IPS-20b (cell line): ENCODE data around the gene GPX4.
"Not testable (repeated sequence)": the region's sequence is repeated elsewhere in the genome, so short reads cannot be mapped to it uniquely, and the experiment has no call there.

Experiments used
- H3K27ac ChIP-seq: one replicate; pipeline ENCODE4 v1.5.1; 2013; ENCODE audit warnings: low read length
- H3K27me3 ChIP-seq: 2 replicates; pipeline ENCODE4 v1.6.1; 2013; ENCODE audit warnings: mild to moderate bottlenecking, low read length, inconsistent platforms; ENCODE audit not compliant: insufficient read depth
- H3K36me3 ChIP-seq: 2 replicates; pipeline ENCODE4 v1.6.1; 2013; ENCODE audit warnings: low read depth, mild to moderate bottlenecking, inconsistent platforms, low read length, moderate library complexity; ENCODE audit not compliant: insufficient read depth
- H3K4me1 ChIP-seq: 2 replicates; pipeline ENCODE4 v1.6.1; 2013; ENCODE audit warnings: mild to moderate bottlenecking, control low read depth, inconsistent platforms, low read length, moderate library complexity; ENCODE audit not compliant: insufficient read depth
- H3K4me3 ChIP-seq: 2 replicates; pipeline ENCODE4 v1.5.1; 2013; ENCODE audit warnings: mild to moderate bottlenecking, low read length, inconsistent platforms
- H3K9ac ChIP-seq: 2 replicates; pipeline ENCODE4 v1.6.1; 2013; ENCODE audit warnings: low read depth, mild to moderate bottlenecking, inconsistent platforms, low read length, moderate library complexity
- H3K9me3 ChIP-seq: 2 replicates; pipeline ENCODE4 v1.6.1; 2013; ENCODE audit warnings: mild to moderate bottlenecking, low read depth, low read length, inconsistent platforms; ENCODE audit not compliant: insufficient read depth

The GPX4 gene

DNA sequence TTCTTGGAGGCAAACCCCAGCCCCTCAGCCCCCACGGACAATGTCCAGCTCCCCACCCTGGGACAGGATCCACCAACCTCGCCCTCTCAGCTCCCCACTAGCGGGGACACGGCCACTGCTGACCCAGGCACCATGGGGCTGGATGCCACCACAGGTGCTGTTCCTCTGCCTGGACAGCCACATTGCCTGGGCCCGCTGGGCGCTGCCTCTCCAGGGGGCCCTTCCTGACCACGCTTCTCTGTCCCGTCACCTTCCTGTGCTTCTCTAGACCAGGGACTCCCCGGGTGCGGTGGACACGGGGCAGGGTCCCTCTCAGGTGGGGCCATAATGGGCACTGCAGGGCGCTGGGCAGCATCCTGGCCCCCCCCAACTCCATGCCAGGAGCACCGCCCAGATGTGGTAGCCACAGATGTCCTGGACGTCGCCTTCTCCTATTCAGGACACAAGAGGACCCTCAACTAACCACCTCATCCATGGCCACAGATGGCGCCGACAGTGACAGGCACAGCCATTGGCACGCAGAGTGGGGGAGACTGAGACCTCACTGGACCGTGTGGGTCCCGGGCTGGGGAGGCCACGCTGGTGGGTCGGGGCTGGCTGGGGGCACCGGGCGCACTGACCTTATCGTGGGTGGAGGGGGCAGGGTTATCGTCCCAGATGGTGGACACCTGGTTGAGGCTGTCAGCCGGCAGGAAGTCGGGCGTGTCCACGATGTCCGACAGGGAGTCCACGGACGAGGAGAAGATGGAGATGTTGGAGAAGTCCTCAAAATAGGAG, 23.4 kb downstream of the GPX4 start:
- Histone ChIP-seq H3K27ac (no peak overlapping the region), H3K4me3 (no peak overlapping the region), H3K9ac (no peak overlapping the region), H3K4me1 (no peaks in the 10 kb centered on the region; the same call in 1 of the 2 replicates), H3K9me3 (no peaks in the 10 kb centered on the region), H3K36me3 (peaks cover 3% of the 10 kb centered on the region; the same call in 1 of the 2 replicates), H3K27me3 (no peaks in the 10 kb centered on the region)

DNA sequence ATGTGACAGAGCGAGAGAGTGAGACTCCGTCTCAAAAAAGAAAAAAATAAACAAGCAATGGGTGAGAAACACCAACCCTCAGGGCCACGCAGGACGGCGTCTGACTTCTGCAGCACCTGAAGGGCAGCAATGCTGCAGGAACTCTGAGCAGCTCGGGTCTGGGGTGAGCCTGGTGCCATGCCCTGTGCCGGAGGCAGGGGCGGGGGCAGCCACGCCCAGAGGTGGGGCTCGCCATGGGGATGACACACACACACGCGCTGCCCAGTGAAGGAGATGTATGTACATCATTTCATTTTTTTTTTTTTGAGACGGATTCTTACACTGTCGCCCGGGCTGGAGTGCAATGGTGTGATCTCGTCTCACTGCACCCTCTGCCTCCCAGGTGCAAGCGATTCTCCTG, 24.3 kb downstream of the GPX4 start:
- no peak overlapping the region for H3K4me3 ChIP-seq
- no peaks in the 10 kb centered on the region for H3K36me3 ChIP-seq
- no peaks in the 10 kb centered on the region for H3K9me3 ChIP-seq
- H3K27ac ChIP-seq: no peak overlapping the region
- H3K4me1 ChIP-seq: no peaks in the 10 kb centered on the region; the same call in 1 of the 2 replicates
- H3K27me3 ChIP-seq: no peaks in the 10 kb centered on the region
- no peak overlapping the region for H3K9ac ChIP-seq

DNA sequence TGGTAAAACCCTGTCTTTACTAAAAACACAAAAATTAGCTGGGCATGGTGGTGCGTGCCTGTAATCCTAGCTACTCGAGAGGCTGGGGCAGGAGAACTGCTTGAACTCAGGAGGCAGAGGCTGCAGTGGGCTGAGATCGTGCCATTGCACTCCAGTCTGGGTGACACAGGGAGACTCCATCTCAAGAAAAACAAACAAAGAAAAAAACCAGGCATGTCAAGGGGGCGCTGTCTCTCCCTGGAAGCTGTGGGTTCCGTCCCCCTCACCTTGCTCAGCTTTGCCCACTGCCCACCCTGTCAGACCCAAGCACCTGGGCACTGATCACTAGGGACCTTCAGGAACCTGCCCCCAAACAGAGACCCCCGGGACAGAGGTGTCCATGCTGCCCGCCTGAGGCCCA, 25.3 kb downstream of the GPX4 start:
- H3K27ac ChIP-seq, H3K4me1 ChIP-seq, H3K4me3 ChIP-seq, H3K9me3 ChIP-seq, H3K27me3 ChIP-seq, H3K9ac ChIP-seq, H3K36me3 ChIP-seq: not testable (repeated sequence)

DNA sequence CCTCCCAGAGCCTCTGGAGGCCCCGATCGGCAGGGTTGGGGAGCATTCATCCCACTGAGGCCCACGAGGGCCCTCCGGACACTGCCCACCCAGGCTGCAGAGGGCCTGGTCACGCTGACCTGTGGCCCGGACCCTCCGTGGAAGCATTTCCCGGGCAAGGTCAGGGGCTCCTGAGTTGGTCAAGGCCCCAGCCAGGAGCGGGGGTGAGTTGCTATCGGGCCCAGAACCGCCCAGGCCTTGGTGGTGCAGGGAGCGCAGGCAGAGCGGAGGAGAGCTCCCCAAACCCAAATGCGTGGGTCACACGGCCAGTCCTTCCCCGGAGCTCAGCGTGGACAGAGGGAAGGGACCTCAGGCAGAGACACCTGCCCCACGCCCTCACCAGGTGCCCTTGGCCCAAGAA, 25.7 kb downstream of the GPX4 start:
- Histone ChIP-seq H3K4me3 (no peak overlapping the region), H3K36me3 (no peaks in the 10 kb centered on the region), H3K4me1 (no peaks in the 10 kb centered on the region; the same call in 1 of the 2 replicates)

DNA sequence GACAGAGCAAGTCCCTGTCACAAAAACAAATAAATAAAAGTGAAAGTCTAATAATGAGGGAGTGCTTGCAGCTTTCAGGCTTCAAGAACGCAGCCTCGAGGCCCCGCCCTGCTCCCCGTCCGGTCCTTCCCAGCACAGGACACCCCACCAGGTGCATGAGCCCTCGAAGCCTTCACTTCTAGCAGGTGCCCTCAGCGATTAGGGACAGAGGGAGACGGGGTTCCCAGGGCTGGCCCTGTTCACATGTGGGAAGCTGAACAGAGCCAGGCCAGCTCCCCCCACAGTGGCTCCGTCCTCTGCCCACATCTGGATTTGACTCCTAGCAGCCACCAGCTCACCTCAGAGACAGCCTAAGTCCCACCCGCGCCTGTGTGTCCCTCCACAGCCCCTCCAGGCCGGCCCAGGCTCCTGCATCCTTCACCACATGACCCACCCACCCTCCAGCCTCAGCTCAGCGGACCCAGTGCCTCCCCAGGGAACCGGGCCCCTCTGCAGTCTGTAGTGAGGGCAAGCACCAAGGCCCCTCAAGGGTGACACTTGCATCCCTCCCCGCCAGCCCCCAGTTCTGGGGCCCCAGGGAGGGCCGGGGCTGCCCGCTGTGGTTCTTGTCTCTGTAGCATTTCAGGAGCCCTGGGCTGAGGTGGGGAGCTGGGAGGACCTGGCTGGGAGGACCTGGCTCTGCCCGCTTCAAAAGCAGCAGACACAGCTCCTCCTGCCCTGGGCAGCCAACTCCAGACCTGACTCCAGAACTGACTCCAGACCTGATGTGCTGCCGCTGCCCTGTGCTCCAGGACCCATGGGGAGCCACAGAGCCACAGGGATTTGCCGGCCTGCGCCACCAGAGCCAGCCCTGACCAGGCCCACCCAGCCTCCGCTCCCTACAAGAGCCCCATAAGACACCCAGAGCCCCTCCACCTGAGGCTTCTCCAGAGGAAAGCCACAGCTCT, 27.2 kb downstream of the GPX4 start:
- H3K36me3 ChIP-seq: no peaks in the 10 kb centered on the region
- H3K9ac ChIP-seq: peak overlapping the region; percentile 45
- peak overlapping the region; percentile 63; the same call in 1 of the 2 replicates for H3K4me3 ChIP-seq
- no peaks in the 10 kb centered on the region; the same call in 1 of the 2 replicates for H3K4me1 ChIP-seq
- H3K27me3 ChIP-seq: no peaks in the 10 kb centered on the region
- H3K27ac ChIP-seq: no peak overlapping the region
- no peaks in the 10 kb centered on the region for H3K9me3 ChIP-seq

More for the DNA sequence above, 25.7 kb downstream of the GPX4 start:
- no peaks in the 10 kb centered on the region for H3K9me3 ChIP-seq
- no peaks in the 10 kb centered on the region for H3K27me3 ChIP-seq
- no peak overlapping the region for H3K27ac ChIP-seq
- H3K9ac ChIP-seq: no peak overlapping the region

DNA sequence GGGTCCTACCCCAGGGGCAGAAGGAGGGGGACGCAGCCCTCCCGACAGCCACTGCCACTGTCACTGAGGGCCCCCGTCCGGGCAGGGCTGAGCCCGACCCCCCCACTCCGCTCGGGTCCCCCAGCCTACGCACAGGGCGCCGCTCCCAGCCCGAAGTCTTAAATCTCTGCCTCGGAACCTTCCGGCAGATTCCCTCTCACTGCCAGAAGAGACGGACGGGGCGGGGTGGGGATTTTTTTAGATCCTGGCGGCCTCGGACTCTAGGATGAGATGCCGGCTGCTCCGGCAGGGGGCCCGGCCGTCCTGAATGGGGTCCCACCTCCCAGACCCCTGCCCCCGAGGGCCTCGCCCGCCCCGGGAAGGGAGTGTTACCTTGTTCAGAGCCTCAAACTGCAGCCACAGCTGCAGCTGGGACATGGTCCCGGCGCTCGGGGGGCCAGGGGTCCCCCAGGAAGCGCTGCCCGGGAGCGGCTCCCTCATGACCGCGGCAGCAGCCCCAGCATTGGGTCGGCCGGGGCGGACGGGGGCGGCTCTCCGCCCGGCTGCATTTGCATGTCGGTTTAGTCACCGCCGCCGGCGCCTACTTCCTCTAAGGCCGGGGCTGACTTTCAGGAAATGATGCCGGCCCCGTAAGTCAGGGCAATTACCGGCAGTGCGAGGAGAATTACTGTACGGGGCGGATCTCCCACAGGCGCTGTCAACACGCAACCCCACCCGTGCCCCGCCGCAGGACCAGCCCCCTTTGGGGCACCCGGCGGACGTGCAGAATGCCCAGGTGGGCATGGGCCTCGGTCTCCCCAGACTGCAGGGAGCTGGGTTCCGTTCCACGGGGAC, 28.1 kb downstream of the GPX4 start:
- H3K36me3 ChIP-seq: no peaks in the 10 kb centered on the region
- no peaks in the 10 kb centered on the region for H3K27me3 ChIP-seq
- no peak overlapping the region for H3K27ac ChIP-seq
- H3K9me3 ChIP-seq: no peaks in the 10 kb centered on the region
- no peaks in the 10 kb centered on the region; the same call in 1 of the 2 replicates for H3K4me1 ChIP-seq
- H3K4me3 ChIP-seq: peak overlapping the region; percentile 63; the same call in 1 of the 2 replicates
- peak overlapping the region; percentile 45; the same call in 1 of the 2 replicates for H3K9ac ChIP-seq

DNA sequence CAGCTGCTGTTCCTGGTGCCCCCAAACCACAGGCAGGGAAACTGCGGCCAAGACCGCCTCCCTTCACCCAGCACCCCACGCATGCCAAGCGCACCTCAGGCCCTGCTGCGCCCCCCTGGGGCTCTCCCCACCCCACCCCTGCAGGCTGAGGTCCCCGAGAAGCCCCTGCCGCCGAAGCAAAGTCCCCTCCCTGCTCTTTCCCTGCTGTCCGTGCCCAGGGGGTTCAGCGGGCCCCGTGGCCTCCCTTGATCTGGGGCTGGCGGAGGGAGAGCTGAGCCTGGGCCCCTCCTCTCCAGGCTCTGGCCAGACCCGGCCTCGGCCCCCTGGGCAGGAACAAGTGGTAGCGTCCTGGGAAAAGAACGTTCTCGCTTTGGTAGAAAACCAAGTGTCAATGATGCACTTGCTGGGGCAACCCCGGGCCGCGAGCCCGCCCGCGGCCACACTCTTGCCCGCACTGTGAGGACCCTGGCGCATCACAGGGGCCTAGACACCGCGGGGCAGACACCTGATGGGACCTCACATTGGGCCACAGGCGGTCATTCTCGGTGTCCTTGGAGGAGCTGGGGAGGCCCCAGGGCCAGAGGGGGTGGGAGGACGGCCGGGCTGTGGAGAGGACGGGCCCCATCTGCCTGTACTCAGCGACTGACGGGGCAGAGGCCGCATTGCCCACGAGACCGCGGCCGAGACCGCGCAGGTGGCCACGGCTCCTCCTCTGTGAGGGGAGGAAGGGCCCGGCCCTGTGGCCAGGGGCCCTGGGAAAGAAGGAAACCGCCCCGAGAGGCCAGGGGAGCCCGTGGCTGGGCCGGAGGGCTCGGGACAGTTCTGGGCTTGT, 29.0 kb downstream of the GPX4 start:
- Histone ChIP-seq H3K27ac (no peak overlapping the region), H3K27me3 (no peaks in the 10 kb centered on the region), H3K9ac (peak overlapping the region; percentile 45; the same call in 1 of the 2 replicates), H3K4me3 (peak overlapping the region; percentile 63; the same call in 1 of the 2 replicates), H3K4me1 (no peaks in the 10 kb centered on the region; the same call in 1 of the 2 replicates), H3K9me3 (no peaks in the 10 kb centered on the region), H3K36me3 (no peaks in the 10 kb centered on the region)

DNA sequence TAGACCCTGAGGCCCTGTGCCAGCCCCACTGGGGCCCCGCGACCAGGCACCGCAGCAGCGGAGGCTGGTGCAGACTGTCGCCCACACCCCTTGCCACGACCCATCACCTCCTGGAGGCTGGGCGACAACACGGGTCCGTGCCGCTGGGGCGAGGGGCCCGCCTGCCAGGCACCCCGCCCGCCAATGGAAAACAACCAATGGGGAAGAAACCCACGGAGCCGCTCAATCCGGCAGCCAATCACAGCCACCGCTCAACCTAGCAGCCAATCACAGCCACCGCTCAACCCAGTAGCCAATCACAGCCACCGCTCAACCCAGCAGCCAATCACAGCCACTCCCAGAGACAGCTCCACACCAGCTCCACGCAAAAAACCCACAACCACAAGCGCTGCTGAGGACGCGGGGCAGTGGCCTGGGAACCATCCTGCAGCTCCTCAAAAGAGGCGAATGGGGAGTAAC, 29.7 kb downstream of the GPX4 start:
- no peak overlapping the region for H3K9ac ChIP-seq
- no peaks in the 10 kb centered on the region for H3K36me3 ChIP-seq
- no peak overlapping the region for H3K27ac ChIP-seq
- H3K27me3 ChIP-seq: no peaks in the 10 kb centered on the region
- H3K4me3 ChIP-seq: no peak overlapping the region
- H3K9me3 ChIP-seq: no peaks in the 10 kb centered on the region
- no peaks in the 10 kb centered on the region; the same call in 1 of the 2 replicates for H3K4me1 ChIP-seq

DNA sequence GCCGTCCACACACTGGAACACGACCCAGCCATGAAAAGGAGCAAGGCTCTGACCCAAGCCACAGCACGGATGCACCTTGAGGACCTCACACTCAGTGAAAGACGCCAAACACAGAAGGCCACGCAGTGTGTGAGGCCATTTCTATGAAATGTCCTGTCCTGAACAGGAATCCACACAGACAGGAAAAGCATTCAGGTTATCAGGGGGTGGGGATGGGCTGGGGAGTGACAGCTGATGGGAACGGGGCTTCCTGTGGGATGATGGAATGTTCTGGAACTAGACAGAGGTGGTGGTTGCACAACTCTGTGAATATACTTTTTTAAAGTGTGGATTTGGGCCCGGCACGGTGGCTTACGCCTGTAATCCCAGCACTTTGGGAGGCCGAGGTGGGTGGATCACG, 30.6 kb downstream of the GPX4 start:
- Histone ChIP-seq H3K27ac (no peak overlapping the region), H3K27me3 (no peaks in the 10 kb centered on the region), H3K4me3 (no peak overlapping the region), H3K36me3 (no peaks in the 10 kb centered on the region), H3K9me3 (no peaks in the 10 kb centered on the region), H3K4me1 (no peaks in the 10 kb centered on the region; the same call in 1 of the 2 replicates), H3K9ac (no peak overlapping the region)

DNA sequence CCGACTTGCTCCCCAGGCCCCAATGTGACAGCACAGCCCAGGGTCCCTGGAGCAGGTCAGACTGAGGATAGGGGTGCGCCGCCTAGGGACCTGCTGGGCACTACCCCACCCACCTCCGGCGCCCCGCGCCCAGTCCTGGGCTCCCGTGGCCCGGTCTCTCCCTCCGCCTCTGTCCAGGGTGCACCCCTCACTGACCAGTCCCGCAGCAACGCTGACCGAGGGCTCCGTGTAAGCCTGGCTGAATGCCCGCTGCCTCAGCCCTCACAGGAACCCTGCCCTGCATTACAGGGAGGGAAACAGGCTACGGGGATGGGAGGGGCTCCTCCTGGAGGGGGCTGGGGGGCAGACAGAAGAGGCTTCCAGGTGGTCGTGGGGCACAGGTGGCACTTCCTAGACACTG, 31.7 kb downstream of the GPX4 start:
- no peaks in the 10 kb centered on the region for H3K27me3 ChIP-seq
- no peak overlapping the region for H3K9ac ChIP-seq
- no peaks in the 10 kb centered on the region for H3K9me3 ChIP-seq
- no peaks in the 10 kb centered on the region for H3K36me3 ChIP-seq
- no peak overlapping the region for H3K4me3 ChIP-seq
- H3K27ac ChIP-seq: no peak overlapping the region
- no peaks in the 10 kb centered on the region; the same call in 1 of the 2 replicates for H3K4me1 ChIP-seq
